AG20443 (cell line): Measurements from ENCODE around the gene LAMB1.
"Not testable (repeated sequence)": the region's sequence is repeated elsewhere in the genome, so short reads cannot be mapped to it uniquely, and the experiment has no call there.

Experiments
- DNase-seq: peaks from one replicate; pipeline ENCODE4 v3.0.0; 2012; ENCODE audit warnings: low spot score, mixed read lengths

LAMB1 gene

DNA sequence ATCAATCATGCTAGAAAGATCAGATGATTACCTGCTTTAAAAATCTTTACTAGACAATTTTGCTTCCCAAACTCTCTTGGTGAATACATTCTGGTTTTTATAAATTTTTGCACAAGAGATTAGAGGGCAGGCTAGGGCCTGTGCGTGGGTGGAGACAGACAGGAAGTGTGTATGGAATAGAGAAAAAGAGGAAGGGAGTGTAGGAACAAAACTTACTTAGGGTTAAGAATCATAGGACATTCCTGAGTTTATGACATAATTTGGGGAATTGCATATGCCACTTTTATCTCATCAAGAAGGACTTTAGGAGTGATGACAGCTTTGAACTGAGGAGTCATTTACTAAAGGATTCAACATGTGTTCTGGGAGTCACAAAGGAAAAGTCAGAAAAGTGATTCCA, 31.3 kb downstream of the LAMB1 start:
- no peak for DNase-seq

DNA sequence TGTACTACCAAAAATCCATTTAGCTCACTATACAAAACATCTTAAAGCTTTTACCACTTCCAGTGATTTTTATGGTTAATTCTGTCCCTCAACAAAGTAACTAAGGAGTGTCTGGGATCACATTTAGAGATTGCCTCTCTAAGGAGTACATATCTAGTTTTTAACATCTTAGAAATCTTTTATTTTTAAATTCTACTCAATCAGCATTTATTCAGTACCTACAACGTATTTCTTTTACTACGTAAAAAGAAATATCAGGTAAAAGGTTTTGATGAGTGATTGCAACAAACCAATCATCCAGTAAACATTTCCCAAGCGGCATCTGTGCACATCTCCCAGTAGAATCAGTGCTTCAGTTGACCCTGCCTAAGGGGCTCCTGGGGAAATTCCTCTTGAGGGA, 31.9 kb downstream of the LAMB1 start:
- DNase-seq = no peak

DNA sequence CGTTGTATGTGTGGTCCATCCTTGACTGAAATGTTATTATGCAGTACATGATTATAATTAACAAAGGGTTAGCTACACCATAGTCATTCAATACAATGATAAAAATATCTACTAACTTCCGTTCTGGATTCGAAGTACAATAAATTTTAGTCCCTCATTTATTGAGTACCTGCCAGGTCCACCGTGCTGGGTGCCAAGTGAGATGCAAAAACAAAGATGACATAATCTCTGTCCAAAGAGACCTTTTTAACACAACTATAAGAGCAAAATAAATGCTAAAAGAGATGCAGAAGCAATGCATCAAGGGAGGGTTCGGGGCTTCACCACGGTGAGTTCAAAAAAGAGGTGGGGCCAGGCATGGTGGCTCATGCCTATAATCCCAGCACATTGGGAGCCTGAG, 33.1 kb downstream of the LAMB1 start:
- no peak for DNase-seq

DNA sequence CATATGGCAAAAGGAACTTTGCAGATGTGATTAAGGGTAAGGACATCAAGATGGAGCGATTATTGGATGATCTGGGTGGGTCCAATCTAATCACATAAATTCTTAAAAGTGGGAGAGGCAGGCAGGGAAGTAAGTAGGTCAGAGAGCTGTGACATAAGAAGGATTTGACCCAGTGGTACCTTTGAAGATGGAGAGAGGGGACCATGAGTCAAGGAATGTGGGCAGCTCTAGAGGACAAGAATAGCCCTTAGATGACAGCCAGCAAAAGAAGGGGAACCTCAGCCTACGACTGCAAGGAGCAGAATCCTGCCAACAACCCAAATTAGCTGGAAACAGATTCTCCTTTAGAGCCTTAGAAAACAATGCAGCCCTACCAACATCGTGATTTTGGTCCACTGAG, 34.5 kb downstream of the LAMB1 start:
- DNase-seq = no peak

DNA sequence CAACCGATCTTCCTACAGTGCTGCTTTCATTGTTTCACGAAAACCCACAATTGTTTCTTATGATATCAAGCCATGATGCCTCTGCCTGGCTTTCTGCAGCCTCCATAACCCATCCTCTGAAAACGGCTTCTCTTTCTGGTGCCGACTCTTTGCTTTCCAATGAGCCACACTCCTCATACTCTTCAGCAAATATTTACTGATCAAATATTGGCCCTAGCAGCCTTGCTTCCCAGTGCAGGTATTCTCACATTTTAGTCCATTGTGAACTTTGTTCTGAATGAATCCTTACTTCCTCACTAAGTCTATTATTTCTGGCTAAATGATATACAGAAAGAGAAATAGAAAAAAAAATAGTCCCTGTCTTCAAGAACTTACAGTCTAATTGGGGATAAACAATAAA, 35.5 kb downstream of the LAMB1 start:
- no peak for DNase-seq

DNA sequence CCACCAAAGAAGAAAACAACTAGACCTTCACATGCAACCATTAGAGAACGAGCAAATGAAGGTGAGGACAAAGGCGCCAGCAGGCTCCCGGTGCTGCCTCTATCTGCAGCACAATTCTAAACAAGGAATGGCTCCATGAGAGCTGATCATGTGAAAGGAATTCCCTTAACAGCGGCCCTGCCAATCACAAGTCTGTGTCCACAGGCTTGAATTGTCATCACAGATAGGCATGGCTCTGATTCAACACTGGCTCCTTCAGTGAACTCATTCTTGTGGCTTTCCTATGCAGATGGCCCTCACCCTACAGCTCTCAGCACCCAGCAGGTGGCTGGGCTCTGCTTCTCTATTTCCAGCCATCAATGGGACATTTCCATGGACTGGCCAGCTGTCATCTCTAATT, 36.2 kb downstream of the LAMB1 start:
- DNase-seq = peak; percentile 78

DNA sequence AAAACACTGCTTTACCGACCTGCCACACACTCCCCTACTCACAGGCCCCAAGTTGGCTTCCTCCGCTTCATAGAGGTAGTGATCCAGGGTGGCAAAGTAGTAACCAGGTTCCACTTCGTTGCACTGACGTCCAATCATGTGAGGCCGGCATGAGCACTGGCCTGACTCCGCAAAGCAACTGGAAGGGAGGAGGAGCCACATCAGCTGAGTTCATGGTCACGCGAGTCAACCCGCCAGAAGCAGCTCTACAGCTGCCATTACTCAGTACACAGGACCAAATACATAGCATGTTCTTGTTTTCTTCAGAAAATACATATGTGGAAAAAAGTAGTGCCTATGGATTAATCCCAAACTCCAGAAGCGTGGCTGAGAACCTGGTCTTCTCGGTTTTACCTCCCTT, 38.5 kb downstream of the LAMB1 start:
- no peak for DNase-seq

DNA sequence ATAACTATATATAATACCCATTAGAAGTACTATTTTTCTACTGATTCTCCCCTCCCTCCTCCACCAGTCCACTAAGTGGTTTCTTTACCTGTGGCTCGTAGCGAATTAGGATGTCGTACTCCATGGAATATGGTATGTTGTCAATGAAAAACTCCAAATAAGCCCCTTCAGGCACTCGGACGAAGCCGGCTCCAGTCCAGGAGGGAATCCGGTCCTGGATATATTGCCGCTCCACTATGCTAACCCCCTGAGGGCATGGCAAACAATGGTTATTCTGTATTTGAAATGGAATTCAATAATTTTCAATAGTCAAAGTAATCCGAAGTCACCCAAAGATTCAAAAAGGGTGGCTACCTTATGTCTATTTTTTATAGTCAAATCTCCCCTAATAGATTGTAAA, 40.1 kb downstream of the LAMB1 start:
- DNase-seq = no peak

DNA sequence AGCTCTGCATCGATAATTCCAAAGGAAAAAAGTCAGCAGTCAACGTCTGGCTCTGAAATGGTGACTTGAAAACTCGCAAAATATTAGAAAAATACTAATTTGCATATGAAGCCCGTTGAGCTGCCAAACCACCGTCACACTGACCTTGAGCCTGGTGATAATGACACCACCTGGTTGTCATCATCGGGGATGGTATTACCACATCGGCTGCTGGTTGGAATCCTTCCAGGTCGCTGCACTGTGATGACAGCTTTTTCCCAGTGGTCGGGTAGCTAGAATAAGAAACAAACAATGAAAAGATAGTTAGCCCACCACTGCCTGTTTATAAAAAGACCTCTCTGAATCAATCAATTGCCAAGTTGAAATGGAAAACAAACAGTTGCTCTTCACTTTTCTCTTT, 41.6 kb downstream of the LAMB1 start:
- no peak for DNase-seq

DNA sequence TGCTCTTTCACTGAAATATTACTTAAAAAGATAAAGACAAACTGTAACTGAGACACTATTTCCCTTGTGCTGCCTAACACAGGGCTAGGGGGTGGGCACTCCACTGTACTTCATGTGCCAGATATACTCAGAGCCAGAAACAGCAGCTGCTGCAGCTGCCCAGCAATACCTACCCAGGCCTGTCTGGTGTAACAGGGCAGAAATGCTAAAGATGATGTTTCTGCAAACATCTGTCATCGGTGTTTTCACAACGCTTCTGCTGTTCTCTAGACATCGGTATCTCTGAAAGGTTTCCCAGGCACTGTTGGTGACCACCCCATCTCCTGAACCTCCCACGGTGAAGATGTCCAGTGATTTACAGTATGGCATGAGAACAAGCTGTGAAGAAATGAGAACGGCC, 42.7 kb downstream of the LAMB1 start:
- DNase-seq = no peak

DNA sequence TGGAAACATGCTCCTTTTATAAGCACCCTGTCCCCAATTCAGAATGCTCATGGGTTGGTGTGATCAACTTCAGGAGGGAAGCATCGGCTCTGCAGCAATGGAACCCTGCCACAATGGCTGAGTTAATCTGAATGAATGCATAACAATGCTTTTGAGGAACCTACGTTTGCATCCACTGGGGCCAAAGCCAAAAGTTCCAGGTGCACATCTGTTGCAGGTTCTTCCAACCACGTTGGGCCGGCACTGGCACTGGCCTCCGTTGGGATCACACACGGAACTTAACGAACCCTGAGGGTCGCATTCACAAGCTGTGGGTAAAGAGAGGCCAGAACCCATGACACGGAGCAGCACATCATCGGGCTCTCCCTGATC, 43.4 kb downstream of the LAMB1 start:
- no peak for DNase-seq

DNA sequence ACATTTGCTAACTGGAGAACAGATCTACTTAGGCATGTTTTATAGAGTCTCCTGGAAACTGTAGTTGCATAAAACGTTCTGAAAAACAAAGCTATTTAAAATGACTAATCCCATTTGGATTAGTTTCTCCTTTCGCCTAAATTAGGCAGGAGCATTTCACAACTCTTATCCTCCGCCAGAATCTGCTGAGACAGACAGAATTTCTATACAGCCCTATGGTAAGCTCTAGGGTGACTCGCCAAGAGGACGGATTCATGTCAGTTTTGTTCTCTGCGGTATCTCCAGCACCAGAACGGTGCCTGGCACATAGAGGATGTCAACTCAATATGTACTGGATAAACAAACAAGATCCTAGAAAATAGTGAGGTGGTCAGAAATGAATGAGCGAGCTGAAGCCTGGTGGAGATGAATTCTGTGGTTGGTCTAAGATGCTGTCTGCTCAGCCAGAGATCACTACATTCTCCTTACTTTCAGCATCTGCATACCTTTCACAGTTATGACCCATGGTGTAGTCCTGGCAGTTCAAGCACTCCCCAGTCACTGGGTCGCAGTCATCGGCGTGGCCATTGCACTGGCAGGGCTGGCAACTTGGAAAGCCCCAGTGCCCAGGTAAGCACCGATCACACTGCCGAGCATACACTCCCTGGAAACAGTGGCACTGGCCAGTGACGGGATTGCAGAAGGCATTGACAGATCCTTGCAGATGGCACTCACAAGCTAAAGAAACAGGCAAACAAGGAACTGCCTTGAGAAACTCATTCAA, 44.0 kb downstream of the LAMB1 start:
- peak; percentile 84 for DNase-seq

DNA sequence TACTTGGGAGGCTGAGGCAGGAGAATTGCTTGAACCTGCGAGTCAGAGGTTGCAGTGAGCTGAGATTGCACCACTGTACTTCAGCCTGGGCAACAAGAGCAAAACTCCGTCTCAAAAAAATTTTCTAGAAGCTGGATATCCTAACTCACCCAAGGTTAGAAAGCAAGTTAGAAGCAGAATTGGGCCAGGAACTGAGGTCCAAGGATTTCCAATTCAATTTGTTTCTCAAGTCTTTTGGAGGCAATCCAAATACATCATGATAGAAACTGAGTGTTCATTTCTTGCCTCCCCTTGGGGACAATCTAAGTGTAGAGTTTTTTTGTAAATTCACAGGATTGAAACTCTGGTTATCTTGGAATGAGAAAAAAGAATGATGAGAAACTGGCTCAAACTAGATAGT, 45.5 kb downstream of the LAMB1 start:
- DNase-seq = no peak

DNA sequence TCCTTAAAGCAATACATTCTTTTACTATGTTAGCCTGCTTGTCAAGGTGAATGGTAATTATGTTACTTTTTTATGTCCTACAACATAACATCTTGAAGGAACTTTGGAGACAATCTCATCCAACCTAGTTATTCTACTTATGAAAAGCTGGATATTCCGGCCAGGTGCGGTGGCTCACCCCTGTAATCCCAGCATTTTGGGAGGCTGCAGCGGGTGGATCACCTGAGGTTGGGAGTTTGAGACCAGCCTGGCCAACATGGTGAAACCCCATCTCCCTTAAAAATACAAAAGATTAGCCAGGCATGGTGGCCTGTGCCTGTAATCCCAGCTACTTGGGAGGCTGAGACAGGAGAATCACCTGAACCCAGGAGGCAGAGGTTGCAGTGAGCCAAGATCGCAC, 46.0 kb downstream of the LAMB1 start:
- DNase-seq = not testable (repeated sequence)

DNA sequence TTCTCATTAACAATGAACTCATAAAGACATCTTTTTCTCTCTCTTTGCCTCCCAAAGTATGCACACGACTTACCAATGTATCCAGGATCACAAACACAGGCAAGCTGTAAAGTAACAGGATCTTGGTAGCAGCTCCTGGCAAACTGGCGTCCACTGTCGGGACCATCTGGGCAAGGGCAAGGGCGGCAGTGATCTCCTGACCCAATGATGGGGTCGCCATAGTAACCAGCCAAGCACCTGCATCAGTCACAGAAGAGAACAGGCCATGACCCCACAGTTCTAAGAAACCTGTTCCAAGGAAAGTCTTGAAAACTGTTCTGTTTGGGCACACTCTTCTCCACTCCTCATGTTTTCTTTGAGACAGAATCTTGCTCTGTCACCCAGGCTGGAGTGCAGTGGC, 47.6 kb downstream of the LAMB1 start:
- DNase-seq = no peak

DNA sequence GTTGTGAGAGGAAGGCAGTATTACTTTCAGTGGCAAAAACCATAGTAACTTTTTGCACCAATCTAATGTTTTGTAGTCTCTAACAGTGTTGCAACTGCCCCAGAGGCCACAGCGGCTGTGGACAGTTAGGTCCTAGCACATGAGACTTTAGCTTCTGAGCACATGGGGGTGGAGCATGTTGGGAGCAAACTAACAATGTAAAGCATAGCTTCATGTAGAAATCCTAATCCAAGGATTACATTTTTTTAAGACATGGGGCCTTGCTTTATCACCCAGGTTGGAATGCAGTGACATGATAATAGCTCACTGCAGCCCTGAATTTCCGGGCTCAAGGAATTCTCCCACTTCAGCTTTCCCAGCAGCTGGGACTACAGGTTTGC, 49.0 kb downstream of the LAMB1 start:
- DNase-seq = no peak

DNA sequence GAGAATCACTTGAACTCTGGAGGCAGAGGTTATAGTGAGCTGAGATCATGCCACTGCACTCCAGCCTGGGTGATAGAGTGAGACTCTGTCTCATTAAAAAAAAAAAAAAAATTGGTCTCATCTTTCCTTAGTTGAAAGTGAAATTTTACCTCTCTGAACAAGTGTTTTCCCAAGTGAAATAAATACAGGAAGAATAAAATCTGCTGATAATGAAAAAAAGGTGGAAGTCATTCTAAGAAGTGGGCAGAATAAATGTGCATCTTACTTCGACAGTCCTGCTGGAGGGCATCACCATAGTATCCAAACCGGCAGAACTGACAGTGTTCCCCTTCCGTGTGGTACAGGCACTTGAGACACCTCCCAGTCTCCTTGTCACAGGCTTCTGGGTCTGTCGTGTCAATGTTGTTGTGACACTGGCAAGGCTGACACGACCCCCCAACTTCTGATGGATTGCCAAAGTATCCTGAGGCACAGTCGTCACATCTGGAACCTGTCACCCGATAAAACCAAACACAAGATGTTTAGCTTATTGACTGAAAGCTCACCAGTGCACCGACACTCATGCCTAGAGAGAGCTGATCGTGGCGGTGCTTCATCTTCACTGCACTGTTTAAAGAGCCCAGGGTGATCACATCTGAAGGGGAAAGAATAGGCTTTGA, 49.6 kb downstream of the LAMB1 start:
- no peak for DNase-seq

DNA sequence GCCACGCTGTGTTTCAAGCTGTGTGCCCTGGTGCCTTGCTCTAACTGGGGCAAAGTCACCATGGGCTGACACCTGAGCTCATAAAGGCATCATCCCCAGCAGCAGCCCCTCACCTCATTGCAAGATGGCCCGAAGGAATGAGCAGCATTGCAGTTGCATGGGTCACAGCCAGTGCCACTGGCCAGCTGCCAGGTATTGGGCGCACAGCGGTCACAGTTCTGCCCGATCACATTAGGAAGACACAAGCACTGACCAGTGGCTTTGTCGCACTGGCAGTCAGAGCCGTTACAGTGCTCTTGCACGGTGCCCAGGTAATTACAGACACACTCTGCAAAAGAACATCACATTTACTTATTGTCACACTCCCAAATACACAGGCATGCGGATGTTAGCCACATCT, 51.1 kb downstream of the LAMB1 start:
- DNase-seq = no peak

DNA sequence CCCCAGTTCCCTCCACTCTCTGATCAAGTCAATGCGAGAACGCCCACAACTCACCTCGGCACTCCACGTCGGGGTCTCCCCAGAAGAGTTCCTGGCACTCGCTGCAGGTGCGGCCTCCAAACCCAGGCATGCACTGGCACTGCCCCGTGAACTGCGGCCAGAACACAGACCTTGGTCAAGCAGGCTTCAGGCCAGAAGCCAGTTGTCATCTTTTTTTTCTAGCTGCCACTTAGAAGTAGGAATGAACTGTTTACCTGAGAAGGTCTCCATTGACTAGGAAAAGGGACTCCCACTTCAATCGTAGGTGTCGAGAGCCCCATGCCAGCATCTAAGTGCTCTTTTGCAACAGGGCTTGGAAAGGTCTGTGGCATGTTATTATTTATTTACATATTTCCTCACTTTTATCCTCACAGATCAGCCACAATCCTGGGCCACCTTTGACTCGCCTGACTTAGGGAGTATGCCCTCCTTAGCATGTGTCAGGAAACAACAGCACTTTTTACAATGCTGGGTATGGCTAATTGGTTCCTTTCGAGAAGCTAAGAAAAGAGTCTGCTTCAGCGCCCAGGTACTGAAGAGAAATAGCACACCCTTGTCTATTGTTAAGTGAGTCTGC, 51.7 kb downstream of the LAMB1 start:
- DNase-seq = no peak

DNA sequence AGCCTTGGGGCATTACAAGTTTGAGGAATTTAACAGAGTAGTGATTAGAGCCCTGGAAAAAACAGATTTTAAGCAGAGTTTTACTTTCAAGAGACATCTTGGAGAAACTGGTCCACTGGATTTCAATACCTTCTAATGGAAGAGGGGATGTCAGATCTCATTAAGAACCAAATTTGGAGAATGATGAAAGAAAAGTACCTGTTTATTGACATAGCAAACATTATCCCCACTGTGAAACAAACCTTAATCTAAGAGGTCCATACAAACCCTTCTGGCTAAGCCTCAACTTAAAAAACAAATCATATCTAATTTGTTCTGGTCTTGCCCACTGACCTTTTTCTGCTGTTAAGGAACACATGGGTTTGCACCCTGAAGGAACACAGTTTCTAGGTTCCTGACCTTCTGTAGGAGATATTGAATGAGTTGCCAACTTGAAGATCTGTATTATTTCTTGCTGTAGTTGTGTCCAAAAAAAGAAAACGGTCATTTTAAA, 53.5 kb downstream of the LAMB1 start:
- no peak for DNase-seq

DNA sequence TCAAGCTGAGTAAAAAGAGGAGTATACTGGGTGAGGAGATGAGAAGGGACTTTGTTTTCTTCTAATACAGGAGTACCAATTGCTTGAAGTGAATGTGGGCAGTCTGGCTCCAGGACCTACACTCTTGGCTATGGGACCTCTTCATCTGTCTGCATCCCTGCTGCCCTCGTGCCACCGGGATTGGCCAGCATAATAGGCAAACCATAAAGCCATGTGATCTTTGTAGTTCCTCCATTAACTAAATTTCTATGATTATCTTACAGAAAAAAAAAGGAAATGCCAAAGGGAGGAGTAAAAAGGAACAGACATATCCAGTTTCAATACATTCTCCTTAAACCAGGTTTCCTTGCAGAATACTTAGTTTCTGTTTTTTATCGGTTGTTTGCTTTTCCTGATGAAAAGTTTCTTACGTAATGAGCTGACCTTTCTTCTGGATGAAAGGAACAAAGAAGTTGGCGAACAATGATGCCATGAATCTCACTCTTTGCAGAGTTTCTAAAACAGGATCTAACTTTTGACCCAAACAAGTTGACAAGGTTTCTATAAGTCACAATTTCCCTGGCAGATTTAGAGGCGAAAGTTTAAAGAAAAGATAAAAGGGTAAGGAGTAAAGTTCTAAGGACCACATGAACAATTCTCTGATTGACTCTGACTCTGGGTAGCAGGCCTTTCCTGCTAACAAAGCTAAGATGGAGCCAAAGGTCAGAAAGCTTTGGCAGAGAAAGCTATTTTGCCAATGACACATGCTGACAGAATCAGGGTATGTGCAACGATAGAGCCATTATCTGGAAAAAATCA, 54.1 kb downstream of the LAMB1 start:
- peak; percentile 84 for DNase-seq

DNA sequence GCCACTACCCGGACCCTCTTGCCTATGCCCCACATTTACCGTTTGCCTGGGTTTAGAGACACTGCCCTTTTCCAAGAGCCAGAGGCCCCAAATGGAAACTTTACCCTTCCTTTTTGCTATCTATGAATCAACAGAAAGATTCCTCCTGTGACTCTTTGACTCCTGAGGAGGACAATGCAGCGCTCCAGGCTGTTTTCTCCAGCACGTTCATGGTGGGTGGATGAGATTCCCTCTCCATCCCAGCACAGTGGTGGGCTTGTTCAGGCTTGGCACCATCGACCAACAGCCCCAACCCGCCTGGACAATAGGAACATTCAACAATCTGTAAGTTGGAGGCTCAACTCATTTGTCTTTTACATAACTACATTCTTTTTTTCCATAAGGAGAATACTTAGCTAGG, 56.1 kb downstream of the LAMB1 start:
- no peak for DNase-seq

DNA sequence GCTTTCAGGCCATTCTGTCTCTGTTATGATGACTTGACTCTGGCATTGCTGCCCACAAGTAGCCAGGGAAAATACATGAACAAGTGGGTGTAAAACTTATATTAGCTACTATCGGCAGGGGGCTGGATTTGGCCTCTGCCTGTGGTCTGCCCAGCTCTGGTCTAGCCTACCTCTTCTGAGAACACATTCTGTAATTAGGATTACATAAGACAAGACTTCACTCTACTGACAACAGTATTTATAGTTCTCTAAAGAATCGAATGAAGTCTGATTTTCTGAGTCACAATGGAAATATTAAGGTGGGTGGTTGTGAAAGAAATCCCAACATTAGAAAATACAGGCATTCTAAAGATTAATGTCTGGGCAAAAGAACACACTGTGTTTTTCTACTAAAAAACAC, 56.5 kb downstream of the LAMB1 start:
- DNase-seq = no peak
